ENCODE data around the gene B4GALT5.
"Not testable (repeated sequence)": the region's sequence is repeated elsewhere in the genome, so short reads cannot be mapped to it uniquely, and the experiment has no call there.

Gene B4GALT5

DNA sequence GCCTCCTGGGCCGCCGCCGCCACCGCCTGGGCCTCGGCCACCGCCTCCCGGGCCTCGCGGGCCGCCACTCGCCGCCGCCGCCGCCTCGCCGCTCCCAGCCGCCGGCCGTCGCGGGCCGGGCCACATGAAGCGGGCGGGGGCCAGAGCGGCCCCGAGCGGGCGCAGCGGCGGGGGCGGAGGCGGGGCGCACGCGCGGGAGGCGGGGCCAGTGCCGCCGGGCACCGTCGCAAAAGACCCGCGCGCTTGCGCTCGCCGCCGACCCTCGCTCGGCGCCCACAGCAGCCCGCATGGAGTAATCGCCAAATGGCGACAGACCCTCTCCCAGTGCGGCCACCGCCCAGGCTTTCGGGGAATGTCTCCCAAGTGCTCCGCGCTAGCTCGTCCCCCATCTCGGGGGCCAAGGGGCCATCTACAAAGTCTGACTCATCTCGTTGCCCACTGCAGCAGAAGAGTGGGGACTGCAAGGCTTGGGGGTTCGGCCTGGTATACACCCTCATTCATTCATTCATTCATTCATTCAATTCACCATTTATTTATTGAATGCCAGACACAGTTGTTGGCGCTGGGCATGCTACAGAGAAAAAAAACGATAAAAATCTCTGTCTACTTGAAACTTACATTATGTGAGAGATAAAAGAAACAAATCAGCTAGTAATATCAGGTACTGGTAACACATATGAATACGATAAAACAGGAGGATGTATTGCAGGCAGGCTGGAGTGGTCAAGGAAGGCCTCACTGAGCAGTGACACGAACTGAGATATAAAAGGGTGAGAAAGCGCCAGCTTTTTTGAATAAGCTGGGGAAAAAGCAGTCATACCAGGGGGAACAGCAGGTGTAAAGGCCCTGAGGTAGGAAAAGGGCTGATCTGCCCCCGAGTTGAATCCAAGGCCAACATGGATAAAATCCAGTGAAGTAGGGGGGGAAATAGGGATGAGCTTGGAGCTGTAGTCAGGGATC, at the start of gene B4GALT5:
Gene B4GALT5 (minus strand): TSS at position 126 of the 960 bp plus-strand sequence. CDS start 188 bp downstream, outside the sequence.
- peak; percentile 76 to 84 for DNase-seq

- DNase-seq: no peak
Measured at GRCh38 chr20:49762940-49763766, 49.5 kb upstream of the B4GALT5 start.

DNA sequence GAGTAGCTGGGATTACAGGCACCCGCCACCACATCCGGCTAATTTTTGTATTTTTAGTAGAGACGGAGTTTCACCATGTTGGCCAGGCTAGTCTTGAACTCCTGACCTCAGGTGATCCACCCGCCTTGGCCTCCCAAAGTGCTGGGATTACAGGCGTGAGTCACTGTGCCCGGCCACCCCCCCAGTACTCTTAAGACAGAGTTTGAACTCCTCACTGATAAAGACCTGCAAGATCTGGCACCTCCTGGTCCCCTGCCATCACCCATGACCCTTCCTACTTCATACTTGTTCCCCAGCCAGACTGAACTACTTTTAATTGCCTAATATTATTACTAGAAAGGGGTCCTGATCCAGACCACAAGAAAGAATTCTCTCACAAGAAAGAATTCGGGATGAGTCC, 48.2 kb upstream of the B4GALT5 start:
- not testable (repeated sequence) for DNase-seq

GRCh38 chr20:49759266-49759950, 45.7 kb upstream of the B4GALT5 start:
- DNase-seq: no peak

DNA sequence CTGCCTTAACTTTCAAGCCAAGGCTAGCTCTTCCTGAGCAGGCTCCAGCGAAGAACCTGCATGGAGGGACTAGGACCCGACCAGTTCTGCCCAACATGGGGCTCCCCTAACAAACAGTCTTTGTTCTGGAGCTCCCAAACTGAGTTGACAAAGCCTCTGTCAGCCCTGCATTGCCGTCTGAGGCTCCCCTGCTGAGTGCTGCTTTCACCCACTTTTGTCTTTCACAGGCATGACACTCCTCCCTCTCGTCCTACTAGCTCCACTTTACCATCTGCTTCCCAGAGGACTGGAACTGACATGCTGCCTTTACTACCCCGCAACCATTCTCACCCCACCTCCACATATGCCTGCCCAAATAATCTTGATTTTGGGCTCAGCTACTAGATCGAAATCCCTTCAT, 45.1 kb upstream of the B4GALT5 start:
- DNase-seq: no peak

DNA sequence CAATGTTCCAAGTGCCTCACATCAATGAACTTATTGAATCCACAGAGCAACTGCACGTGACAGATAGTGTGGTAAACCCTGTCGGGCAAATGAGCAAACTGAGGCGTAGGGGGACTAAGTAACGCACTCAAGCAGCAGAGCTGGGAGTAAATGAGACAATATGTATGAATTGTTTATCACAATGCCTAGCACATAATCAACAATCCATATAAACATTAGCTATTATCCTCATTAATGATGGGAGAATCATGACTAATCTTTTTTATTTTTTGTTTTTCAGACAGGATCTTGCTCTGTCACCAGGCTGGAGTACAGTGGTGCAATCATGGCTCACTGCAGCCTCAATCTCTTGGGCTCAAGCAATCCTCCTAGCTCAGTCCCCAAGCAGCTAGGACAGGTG, 43.9 kb upstream of the B4GALT5 start:
- no peak for DNase-seq

GRCh38 chr20:49756241-49756640, 42.6 kb upstream of the B4GALT5 start:
- no peak for DNase-seq

- DNase-seq: no peak
Measured at GRCh38 chr20:49754596-49754995, 40.9 kb upstream of the B4GALT5 start.

DNA sequence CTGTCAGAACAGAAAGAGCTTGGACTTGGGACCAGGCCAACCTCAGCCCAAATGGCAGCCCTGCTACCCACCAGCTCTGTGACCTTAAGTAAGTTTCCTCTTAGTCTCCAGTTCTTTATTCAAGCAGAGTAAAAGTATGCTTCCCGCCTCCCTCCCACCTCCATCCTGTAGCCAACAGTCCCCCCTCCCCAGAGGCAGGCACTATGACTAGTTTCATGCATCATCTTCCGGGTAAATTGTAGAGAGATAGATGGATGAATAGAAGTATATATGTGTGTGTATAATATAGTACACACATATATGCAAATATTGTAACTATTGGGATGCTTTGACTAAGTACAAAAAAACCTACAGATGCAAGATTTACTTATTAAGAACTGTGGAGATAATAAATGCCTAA, 39.5 kb upstream of the B4GALT5 start:
- no peak for DNase-seq

- DNase-seq: no peak
Measured at GRCh38 chr20:49752201-49752903, 38.7 kb upstream of the B4GALT5 start.

DNA sequence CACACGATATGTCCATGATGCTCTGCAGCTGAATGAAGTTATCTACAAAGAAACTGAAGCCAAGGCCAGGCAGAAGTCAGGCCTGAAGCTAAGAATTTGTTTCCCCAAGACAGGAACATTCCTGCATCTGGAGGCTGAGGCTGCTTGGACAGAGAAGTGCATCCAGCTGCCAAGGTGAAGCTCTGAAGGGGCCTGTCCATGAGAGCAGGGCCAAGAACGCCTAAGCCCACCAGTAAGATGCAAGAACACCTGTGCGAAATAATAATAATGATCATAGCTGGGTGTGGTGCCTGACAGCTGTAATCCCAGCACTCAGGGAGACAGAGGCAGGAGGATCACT, 37.7 kb upstream of the B4GALT5 start:
- no peak for DNase-seq

GRCh38 chr20:49750611-49751396, 37.1 kb upstream of the B4GALT5 start:
- no peak for DNase-seq

GRCh38 chr20:49749625-49750024, 35.9 kb upstream of the B4GALT5 start:
- no peak for DNase-seq

DNA sequence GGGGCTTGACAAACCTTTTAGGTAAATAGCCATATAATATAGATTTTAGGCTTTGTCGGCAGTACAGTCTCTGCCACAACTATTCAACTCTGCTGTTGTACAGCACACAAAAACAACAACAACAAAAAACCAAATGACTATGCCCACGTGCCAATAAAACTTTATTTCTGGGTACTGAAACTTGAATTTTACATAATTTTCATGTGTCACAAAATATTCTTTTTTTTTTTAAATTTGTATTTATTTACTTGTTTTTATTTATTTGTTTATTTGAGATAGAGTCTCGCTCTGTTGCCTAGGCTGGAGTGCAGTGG, 34.8 kb upstream of the B4GALT5 start:
- DNase-seq: no peak

DNA sequence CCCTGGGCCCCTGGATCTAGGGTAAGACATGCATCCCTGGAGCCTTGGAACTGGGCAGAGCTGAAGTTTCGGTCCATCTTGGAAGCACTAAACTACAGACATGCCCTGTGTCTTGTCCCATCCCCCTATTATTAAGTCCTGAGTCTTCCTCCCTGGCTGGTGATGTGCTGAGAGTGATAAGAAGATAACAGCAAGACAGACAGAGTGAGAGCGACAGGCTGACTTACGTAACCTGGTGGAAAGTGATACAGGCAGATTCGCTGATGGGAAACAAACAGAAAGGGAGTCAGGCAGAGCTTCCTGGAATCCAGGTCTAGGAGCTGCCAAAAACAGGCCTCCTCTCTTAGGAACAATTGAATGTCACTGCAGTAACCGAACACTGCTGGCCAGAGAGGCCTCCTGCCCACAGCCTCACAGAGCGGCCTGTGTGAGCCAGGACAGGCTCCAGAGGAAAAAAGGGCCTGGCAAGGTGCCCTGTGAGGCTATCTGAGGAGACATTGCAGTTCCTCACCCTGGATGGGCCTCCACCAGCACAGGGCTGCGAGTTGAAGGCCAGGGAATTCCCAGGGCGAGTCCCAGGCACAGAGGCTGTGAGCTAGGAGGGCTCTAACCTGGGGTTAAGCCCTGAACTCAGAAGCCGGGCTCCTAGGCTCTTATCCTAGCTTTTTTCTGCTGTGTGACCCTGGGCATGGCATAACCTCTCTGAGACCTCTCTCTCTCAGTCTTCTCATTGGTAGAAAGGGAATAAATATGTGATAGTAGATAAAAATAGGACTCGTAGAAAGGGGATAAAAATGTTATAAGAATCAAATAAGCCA, 34.2 kb upstream of the B4GALT5 start:
- no peak for DNase-seq

- no peak for DNase-seq
Measured at GRCh38 chr20:49742948-49743347, 29.3 kb upstream of the B4GALT5 start.

- no peak for DNase-seq
Measured at GRCh38 chr20:49741977-49742376, 28.3 kb upstream of the B4GALT5 start.

- DNase-seq: no peak
Measured at GRCh38 chr20:49740807-49741206, 27.1 kb upstream of the B4GALT5 start.

GRCh38 chr20:49739042-49739441, 25.4 kb upstream of the B4GALT5 start:
- no peak for DNase-seq

- no peak for DNase-seq
Measured at GRCh38 chr20:49737260-49737659, 23.6 kb upstream of the B4GALT5 start.

DNA sequence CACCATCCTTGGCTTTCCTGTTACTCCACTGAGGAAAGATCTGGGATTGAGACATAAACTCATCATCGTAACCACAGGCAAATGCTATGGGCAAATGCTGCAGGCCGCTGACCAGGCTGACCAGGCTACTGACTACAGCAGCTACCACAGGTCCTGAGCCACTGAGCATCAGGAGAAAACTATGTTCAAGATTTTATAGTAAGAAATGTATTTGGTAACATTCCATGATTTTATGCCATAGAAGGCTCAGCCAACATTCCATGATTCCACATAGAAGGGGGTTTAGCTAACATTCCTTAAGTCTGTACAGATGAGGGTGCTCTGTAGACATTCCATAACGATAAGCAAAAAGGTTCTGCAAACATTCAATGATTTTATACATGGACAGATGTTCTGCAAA, 16.1 kb upstream of the B4GALT5 start:
- no peak for DNase-seq

Measured in activated T-cell treated with anti-CD3 and anti-CD28 coated beads, Interleukin-2, amount 50 U/mL, for 48 hours (primary cell).